ENCODE data around the gene DNPH1.

The DNPH1 gene

DNA sequence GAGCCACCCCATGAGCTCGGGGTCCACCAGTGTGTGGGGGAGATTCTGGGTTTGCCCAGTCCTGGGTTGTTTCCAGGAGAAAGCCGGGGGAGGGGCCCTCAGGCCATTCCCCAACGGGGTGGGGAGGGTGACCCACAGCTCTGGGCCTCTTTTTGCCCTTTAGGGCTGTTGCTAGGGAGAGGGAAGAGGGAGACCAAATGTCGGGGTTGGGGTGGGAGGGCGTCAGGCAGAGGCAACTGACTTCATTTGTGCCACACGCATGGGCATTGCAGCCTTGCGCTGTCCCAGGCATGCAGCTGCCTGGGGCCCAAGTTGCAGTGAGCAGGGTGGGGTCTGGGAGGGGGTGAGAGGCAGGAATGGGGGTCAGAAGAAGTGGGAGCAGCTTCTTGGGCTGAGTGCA, 49.2 kb downstream of the DNPH1 start:
- no peak for DNase-seq

DNA sequence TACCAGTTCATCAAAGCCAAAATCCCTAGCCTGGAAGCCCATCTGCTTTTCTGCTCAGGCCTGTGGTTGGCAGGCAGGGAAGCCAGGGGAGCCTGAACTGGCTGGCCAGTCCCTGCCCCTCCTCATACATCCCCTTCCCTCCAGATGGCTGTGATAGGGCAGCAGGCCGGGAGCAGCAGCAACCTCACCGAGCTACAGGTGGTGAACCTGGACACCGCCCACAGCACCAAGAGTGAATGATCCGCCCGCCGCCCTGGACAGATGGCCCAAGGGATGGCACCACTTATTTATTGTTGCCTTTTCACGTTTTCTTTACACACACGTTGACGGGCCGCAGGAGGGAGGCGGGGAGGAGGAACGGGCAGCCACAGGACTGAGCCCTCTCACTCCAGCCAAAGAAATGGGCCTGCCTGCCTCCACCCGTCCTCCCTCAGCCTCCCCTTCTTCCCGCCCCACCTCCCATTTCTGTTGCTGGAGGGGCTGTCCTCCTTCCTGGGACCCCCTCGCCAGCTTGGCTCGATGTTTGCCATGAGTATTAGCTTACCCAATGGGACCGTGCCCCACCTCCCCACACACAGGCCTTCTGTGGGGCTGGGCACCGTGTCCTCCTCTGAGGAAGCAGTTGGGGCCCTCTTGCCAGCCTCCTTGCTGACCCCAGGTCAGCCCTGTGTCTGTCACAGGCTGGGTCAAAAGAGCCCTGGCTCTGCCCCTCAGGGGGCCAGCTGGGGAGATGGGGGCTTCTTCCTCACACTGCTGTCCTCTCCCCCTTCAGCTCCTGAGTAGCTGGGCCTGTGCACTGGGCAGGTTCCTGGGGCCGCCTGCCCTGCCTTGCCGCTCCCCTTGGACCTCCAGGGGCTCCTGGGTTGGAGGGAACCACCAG, 50.1 kb downstream of the DNPH1 start:
- no peak for DNase-seq

DNA sequence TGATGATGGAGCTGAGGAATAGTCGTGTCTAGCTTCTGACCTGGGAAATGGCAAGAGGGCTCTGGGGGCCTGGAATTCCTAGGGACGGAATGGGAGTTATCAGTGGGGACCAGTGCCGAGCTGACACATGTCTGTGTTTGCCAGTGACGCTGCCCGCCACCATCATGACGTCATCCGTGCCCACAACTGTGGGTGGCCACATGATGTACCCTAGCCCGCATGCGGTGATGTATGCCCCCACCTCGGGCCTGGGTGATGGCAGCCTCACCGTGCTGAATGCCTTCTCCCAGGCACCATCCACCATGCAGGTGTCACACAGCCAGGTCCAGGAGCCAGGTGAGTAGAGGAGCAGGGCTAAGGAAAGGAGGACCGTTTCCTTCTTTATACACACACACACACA, 51.1 kb downstream of the DNPH1 start:
- DNase-seq = no peak

DNA sequence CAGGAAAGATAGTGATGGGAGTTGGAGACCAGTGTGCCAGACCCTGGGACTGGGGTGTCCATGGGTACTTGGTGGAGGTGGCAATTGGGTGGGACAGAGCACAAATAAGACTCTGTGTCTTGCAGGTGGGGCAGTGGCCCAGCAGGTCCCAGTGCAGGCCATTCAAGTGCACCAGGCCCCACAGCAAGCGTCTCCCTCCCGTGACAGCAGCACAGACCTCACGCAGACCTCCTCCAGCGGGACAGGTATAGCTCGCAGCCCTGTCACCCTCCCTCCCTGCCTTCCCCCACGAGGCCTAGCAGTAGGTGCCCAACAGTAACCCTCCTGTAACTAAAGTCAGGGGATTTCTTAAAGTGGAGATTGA, 52.9 kb downstream of the DNPH1 start:
- DNase-seq = no peak

DNA sequence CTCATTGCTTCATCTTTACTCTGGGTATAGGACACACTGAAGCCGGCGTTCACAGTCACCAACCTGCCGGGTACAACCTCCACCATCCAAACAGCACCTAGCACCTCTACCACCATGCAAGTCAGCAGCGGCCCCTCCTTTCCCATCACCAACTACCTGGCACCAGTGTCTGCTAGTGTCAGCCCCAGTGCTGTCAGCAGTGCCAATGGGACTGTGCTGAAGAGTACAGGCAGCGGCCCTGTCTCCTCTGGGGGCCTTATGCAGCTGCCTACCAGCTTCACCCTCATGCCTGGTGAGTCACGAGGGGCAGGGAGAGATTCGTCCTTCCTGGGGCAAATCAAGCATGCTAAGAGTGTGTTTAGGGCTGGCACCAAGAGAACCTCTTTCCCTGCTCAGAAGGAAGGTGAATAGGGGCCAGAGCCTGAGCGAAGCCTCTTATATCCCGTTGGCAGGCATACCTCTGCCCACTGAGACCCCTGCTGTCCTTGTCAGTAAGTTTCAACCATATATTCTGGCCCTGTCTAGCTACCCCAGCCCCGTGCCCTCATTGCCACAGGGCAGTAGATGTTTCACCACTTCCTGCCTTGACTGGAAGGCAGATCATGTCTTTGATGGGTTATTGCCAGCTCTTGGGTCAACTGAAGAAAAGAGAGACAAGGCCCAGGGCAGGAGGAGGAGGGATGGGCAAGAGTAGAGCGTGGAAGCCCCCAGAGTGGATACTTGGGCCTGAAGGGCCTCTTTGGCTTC, 53.4 kb downstream of the DNPH1 start:
- DNase-seq = no peak

Data from NCI-H1092 treated with DMSO at 0.1 percent for 48 hours (cell line).